HG02610 (cell line): Measurements from ENCODE around the gene CDK5RAP2.
"Not testable (repeated sequence)": the region's sequence is repeated elsewhere in the genome, so short reads cannot be mapped to it uniquely, and the experiment has no call there.

Source experiments
- ATAC-seq: cut with Tn5 transposase; IDR thresholded peaks from one replicate; pipeline ENCODE4 v1.9.1; 2021; ENCODE audit warnings: mild to moderate bottlenecking, moderate library complexity; ENCODE audit not compliant: unreplicated experiment

CDK5RAP2 gene

GRCh38 chr9:120552210-120552704, 27.7 kb downstream of the CDK5RAP2 start:
- not testable (repeated sequence) for ATAC-seq

DNA sequence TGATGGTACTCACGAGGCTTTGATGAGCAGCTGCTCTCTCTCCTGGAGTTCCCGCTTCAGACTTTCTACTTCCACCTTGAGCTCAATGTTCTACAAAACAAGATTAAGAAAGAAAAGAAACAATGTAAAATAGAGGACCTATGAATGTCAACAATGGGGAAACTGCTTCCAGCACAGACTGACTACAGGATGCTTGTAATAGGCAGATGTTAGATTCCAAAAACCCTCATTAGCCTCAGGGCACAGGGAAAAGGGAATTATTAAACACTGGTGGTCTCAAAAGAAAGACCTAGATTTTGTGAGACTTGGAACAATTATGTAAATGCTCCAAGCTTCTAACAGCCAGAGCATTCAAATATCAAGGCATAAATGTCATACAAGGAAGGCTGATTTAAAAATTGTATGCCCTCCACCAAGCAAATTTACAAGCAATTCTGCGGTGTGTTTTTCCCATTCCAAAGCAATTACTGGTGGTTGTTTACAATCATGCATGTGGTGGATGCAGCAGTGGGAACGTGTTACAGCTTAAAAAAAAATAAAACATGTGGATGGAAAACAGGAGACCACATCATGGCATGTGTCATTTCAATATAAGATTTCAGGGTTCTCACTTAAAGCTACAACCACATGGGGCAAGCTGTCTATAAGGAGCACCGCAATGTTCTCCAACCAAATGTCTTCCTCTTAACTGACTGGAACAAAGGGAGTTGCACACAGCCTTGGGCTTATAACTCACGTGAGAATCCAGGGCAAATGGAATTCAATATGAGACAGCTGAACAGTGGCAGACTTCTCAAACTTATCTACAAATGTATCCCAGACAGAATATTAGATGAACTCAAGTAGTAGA, 34.0 kb downstream of the CDK5RAP2 start:
- no peak for ATAC-seq

- ATAC-seq: no peak
These were observed 35.5 kb downstream of the CDK5RAP2 start for GRCh38 chr9:120544441-120544840.

GRCh38 chr9:120542701-120543490, 37.1 kb downstream of the CDK5RAP2 start:
- ATAC-seq: no peak

DNA sequence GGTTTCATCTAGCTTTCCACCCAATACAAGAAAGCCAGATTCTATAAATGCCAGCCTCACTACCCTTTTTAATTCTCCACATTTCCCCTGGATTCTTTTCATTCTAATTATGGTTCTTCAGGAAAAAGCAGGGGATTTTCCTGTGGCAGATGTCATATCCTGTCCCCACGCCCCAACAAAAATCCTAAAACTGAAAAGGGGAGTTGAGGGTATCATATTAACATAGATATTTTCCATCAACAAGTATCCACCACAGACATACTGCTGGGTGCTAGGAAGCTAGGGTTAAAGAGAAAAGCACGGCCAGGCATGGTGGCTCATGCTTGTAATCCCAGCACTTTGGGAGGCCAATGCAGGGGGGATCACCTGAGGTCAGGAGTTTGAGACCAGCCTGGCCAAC, 38.0 kb downstream of the CDK5RAP2 start:
- no peak for ATAC-seq

DNA sequence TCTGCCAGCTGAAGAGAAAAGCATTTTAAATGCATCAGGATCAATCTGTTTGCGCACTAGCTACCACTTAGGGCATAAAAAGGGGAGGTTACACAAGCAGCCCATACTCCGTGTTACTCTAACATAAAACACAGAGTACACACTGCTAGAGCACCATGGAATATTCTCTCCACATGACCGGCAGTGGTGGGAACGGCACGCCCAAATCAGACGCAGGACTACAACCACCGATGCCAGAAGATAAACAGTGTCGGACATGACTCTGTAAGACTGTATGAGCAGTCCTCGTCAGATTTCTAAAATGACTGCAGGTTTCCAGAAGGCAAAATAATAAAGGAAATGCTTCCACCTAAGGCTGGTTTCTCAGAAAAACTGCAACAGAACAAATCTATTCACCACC, 40.0 kb downstream of the CDK5RAP2 start:
- no peak for ATAC-seq

DNA sequence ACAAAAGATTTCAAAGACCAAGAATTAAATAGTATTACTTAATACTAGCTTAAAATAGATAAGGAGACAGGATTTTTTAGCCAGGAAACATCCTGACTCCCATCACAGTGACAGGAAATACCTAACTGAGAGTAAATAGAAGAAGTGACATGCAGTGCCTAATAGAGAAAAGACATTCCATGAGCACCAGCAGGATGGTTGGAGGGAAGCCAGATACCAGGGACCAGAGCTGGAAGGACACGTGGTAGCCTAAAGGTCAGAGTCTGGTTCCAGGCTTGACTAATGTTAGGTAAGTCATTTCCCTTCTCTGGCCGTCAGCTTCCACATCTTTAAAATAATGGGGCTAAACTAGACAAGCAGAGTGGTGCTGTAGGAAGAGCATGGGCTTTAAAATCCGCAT, 41.6 kb downstream of the CDK5RAP2 start:
- ATAC-seq: no peak

- ATAC-seq: no peak
These were observed 42.9 kb downstream of the CDK5RAP2 start for GRCh38 chr9:120536949-120537640.

- no peak for ATAC-seq
These were observed 43.9 kb downstream of the CDK5RAP2 start for GRCh38 chr9:120536094-120536493.

- ATAC-seq: no peak
These were observed 45.7 kb downstream of the CDK5RAP2 start for GRCh38 chr9:120534266-120534665.

- ATAC-seq: no peak
These were observed 47.1 kb downstream of the CDK5RAP2 start for GRCh38 chr9:120532891-120533290.

GRCh38 chr9:120532475-120532874, 47.5 kb downstream of the CDK5RAP2 start:
- no peak for ATAC-seq

- no peak for ATAC-seq
These were observed 48.2 kb downstream of the CDK5RAP2 start for GRCh38 chr9:120531683-120532300.

DNA sequence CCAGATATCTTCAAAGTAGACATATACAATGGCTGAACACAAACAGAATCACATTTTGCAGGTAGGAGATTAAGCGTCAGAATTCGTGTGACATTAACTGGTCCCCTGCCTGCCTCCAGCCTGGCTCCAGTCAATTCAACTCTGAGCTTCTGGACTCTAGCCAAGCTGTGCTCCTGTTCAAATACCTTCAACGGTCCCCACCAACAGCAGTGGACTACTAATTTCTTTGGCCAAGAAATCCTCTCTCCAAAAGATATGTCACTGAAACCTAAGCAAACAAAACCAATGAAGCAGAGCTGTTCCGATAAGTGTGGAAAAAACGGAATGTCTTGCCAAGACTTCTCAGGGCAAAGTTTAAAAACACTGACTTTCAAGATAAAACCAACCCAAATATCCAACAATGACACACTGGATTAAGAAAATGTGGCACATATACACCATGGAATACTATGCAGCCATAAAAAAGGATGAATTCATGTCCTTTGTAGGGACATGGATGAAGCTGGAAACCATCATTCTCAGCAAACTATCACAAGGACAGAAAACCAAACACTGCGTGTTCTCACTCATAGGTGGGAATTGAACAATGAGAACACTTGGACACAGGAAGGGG, 49.6 kb downstream of the CDK5RAP2 start:
- ATAC-seq: not testable (repeated sequence)

- no peak for ATAC-seq
These were observed 51.1 kb downstream of the CDK5RAP2 start for GRCh38 chr9:120528829-120529228.

DNA sequence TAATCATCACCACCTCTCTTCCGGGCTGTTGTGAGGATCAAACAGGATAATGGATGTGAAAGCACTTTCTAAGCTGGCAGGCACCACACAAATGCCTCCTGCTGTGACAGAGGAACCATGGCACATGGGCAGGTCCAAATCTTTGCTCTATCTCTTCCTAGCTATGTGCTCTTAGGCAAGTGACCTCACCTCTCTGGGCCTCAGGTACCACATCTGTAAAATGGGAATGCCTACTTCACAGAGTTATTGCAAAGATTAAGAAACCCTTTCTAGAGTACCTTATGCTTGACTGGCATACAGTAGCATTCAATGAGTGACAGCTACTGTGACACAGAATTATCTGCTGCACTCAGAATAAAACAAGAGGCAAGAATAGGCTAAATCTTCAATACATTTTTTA, 51.6 kb downstream of the CDK5RAP2 start:
- ATAC-seq: no peak

- ATAC-seq: no peak
These were observed 53.4 kb downstream of the CDK5RAP2 start for GRCh38 chr9:120526534-120526933.

DNA sequence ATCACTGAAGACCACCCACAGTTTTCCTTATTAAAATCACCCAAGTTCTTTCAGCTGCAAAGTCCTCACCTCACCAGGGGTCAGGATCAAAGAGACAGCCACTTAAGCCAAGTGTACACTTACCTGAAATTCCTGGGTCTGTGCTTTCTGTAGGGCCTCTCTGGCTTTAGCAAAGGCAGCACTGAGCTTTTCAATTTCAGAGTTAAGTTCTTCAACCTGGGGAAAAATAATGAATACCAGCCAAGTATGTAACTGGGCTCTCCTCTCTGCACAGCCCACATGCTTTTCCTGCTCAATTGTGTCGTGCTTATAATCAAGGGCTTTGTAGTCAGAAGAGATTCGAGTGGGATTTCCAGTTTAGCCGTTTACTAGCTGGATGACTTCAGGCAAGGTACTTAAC, 55.1 kb downstream of the CDK5RAP2 start:
- ATAC-seq: no peak

DNA sequence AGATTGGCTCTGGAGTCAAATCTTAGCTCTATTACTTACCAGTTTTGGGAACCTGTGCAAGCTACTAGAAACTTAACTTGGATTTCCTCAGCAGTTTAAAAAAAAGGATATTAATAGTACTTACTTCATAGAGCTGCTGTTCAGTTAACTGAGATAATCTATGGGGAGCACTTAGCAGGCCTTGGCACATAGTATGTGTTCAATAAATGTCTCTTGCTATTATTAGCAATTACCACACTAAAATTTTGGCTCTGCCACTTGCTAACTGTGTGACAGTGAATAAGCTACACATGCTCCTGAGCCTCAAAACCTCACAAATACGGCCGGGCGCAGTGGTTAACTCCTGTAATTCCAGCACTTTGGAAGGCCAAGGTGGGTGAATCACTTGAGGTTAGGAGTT, 55.9 kb downstream of the CDK5RAP2 start:
- no peak for ATAC-seq

DNA sequence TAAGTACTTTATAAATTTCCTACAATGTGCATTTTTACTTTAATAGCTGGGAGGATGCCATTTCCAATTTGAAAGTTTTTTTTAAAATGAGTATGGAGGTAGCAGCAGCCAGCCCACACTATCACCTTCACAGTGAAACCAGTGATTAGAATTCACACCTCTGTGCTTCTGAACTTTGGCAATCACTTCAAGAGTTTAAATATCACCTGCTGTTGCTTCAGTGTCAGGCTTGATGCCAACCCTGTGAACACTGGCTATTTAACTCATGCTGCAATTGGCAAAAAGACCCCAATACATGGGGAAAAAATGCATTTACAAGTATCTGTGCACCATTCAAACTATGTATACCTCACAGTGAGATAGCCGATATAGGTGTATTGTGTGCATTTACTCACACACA, 57.4 kb downstream of the CDK5RAP2 start:
- ATAC-seq: no peak
